Measurements from ENCODE around the gene ERC2. TPM values are rescaled to one million over a fixed set of nuclear protein-coding genes. Genes with fewer than 3 reads are reported as not detected.

ERC2 gene
- total RNA-seq, 1 donor from 2014 or later: 1.5 TPM

- ATAC-seq (no peak), DNase-seq (no peak)
- Histone ChIP-seq H3K4me3 (no peak overlapping the region), H3K27me3 (ENCODE audit: low read depth) (no peaks in the 10 kb centered on the region), H3K36me3 (no peaks in the 10 kb centered on the region), H3K9me3 (no peaks in the 10 kb centered on the region), H3K27ac (no peak overlapping the region), H3K4me1 (no peaks in the 10 kb centered on the region)
- intact Hi-C loops (cut with DNase I): no loop called here
- no peak for TF ChIP-seq CTCF (IDR thresholded peaks at IDR 0.05)
Observed at GRCh38 chr3:55884066-55884465, 584.2 kb downstream of the ERC2 start.

GRCh38 chr3:55882006-55882405, 586.3 kb downstream of the ERC2 start:
- Histone ChIP-seq H3K9me3 (no peaks in the 10 kb centered on the region), H3K36me3 (no peaks in the 10 kb centered on the region), H3K27me3 (ENCODE audit: low read depth) (no peaks in the 10 kb centered on the region), H3K27ac (no peak overlapping the region), H3K4me3 (no peak overlapping the region), H3K4me1 (no peaks in the 10 kb centered on the region)
- no peak for TF ChIP-seq CTCF (IDR thresholded peaks at IDR 0.05)
- ATAC-seq (no peak), DNase-seq (no peak)
- intact Hi-C loops (cut with DNase I): no loop called here

GRCh38 chr3:55880357-55880756, 587.9 kb downstream of the ERC2 start:
- H3K9me3 ChIP-seq: no peaks in the 10 kb centered on the region
- no peaks in the 10 kb centered on the region for H3K4me1 ChIP-seq
- DNase-seq (no peak), ATAC-seq (peak in 1 of 2 donors; percentile 82)
- no peak overlapping the region for H3K4me3 ChIP-seq
- no peak for TF ChIP-seq CTCF (IDR thresholded peaks at IDR 0.05)
- H3K27me3 ChIP-seq (ENCODE audit: low read depth): no peaks in the 10 kb centered on the region
- no peak overlapping the region for H3K27ac ChIP-seq
- no peaks in the 10 kb centered on the region for H3K36me3 ChIP-seq
- intact Hi-C loops (cut with DNase I): no loop called here

GRCh38 chr3:55879901-55880331, 588.4 kb downstream of the ERC2 start:
- ATAC-seq: peak in 1 of 2 donors; percentile 63
- Histone ChIP-seq H3K27ac (no peak overlapping the region), H3K27me3 (ENCODE audit: low read depth) (no peaks in the 10 kb centered on the region), H3K4me3 (no peak overlapping the region), H3K4me1 (no peaks in the 10 kb centered on the region), H3K9me3 (no peaks in the 10 kb centered on the region), H3K36me3 (no peaks in the 10 kb centered on the region)
- DNase-seq: no peak
- intact Hi-C loops (cut with DNase I): no loop called here
- TF ChIP-seq CTCF (IDR thresholded peaks at IDR 0.05): no peak

GRCh38 chr3:55877703-55878102, 590.6 kb downstream of the ERC2 start:
- H3K27me3 ChIP-seq (ENCODE audit: low read depth): no peaks in the 10 kb centered on the region
- H3K9me3 ChIP-seq: no peaks in the 10 kb centered on the region
- TF ChIP-seq CTCF (IDR thresholded peaks at IDR 0.05): no peak
- no peaks in the 10 kb centered on the region for H3K36me3 ChIP-seq
- ATAC-seq: no peak
- H3K27ac ChIP-seq: no peak overlapping the region
- H3K4me3 ChIP-seq: no peak overlapping the region
- intact Hi-C loops (cut with DNase I): no loop called here
- H3K4me1 ChIP-seq: no peaks in the 10 kb centered on the region
- DNase-seq: no peak

- Histone ChIP-seq H3K9me3 (no peaks in the 10 kb centered on the region), H3K27me3 (ENCODE audit: low read depth) (no peaks in the 10 kb centered on the region), H3K36me3 (no peaks in the 10 kb centered on the region), H3K4me3 (no peak overlapping the region), H3K27ac (no peak overlapping the region), H3K4me1 (no peaks in the 10 kb centered on the region)
- no peak for TF ChIP-seq CTCF (IDR thresholded peaks at IDR 0.05)
- DNase-seq (no peak), ATAC-seq (no peak)
- intact Hi-C loops (cut with DNase I): no loop called here
Observed at GRCh38 chr3:55876560-55876959, 591.7 kb downstream of the ERC2 start.

Measured in lower lobe of right lung (tissue), 2 donors.